Frontal cortex (tissue), 4 donors: ENCODE measurements around the gene IL3RA. TPM values are rescaled to one million over a fixed set of nuclear protein-coding genes. Genes with fewer than 3 reads are reported as not detected.
A peak's percentile ranks its signal among the peaks of the same experiment; 100 is the strongest.
"Not testable (repeated sequence)": the region's sequence is repeated elsewhere in the genome, so short reads cannot be mapped to it uniquely, and the experiment has no call there.

ENCODE experiments used
- DNase-seq, 2 donors: peaks; one replicate each; pipeline ENCODE4 v3.0.0; 2012; ENCODE audit warnings: low spot score in 2 of 2
- FAIRE-seq: peaks from 2 replicates; lab custom pipeline; 2012; peaks lifted over from hg19 to GRCh38; lab: Jason Lieb, UNC
- total RNA-seq: library from RNA; depleted of rRNA; stranded (reverse); fragments of >200 nt; gene quantifications from one replicate; pipeline ENCODE4 v1.2.3, GENCODE V29; 2014
- donor health status: control.
- donor health status: control.
- donor health status: control.

IL3RA gene
- total RNA-seq: 1.2 TPM

- DNase-seq: peak in 1 of 2 donors; percentile 53
Observed at GRCh38 chrX:1336331-1336943, at the start of gene IL3RA. Gene IL3RA, plus strand, starts transcription at chrX:1336785. Its CDS starts 4,981 bp downstream, at chrX:1341766.

GRCh38 chrX:1289535-1289934 is 47.0 kb upstream of the IL3RA start:
- no peak for DNase-seq
- no peak for FAIRE-seq

More at GRCh38 chrX:1336331-1336943, at the start of gene IL3RA:
- no peak for FAIRE-seq

GRCh38 chrX:1291110-1291740 is 45.4 kb upstream of the IL3RA start:
- FAIRE-seq (no peak), DNase-seq (no peak)

GRCh38 chrX:1292575-1293290 is 43.9 kb upstream of the IL3RA start:
- no peak for DNase-seq
- no peak for FAIRE-seq

DNA sequence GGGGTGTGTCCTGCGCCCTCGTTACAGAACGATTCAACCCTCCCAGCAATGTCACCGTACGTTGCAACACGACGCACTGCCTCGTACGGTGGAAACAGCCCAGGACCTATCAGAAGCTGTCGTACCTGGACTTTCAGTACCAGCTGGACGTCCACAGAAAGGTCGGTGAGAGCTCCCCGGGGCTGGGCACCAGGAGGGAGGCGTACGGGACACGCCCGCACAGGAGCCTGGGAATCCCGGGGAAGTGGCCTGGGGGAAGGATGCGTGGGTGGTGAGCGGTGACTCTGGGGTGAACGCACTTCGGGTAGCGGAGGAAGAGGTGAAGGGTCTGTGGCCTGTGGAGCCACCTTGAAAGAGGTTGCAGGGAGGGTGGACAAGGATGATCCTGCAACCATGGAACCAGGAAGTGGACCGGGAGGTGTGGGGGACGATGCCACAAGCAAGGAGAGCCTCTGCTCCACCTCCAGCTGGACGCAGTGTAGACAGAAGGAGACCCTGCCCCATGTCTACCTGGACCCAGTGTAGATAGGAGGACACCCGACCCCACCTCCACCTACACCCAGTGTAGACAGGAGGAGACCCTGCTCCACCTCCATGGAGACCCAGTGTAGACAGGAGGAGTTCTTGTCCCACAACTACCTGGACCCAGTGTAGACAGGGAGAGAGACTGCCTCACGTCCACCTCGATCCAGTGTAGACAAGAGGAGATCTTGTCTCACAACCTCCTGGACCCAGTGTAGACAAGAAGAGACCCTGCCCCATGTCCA is 42.1 kb upstream of the IL3RA start:
- no peak for FAIRE-seq
- DNase-seq: no peak

DNA sequence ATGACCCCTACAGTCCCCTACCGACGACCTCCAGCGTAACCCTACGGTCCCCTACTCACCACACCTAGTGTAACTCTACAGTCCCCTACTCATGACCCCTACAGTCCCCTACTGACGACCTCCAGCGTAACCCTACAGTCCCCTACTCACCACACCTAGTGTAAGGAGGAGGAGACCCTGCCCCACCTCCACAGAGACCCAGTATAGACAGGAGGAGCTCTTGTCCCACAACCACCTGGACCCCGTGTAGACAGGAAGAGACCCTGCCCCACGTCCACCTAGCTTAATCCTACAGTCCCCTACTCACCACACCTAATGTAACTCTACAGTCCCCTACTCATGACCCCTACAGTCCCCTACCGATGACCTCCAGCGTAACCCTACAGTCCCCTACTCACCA is 41.0 kb upstream of the IL3RA start:
- no peak for FAIRE-seq
- no peak for DNase-seq

DNA sequence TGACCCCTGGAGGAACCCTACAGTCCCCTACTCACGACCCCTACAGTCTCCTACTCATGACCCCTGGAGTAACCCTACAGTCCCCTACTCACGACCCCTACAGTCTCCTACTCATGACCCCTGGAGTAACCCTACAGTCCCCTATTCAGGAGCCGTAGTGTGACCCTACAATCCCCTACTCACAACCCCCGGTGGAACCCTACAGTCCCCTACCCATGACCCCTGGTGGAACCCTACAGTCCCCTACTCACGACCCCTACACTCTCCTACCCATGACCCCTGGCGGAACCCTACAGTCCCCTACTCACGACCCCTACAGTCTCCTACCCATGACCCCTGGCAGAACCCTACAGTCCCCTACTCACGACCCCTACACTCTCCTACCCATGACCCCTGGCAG is 39.0 kb upstream of the IL3RA start:
- FAIRE-seq, DNase-seq: not testable (repeated sequence)

DNA sequence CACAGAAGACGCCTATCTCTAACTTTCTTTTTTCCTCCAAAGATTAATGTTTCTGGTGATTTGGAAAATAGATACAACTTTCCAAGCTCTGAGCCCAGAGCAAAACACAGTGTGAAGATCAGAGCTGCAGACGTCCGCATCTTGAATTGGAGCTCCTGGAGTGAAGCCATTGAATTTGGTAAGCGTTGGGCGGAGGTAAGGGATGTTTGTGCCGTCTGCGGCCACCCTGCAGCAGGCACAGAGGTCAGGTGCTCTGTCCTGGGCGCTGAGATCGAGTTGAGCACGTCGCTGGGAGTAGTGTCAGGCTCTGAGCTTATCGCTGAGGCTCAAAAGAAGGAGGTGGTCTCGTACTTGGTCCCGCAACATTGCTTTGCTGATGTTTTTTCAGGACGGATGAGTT is 36.1 kb upstream of the IL3RA start:
- DNase-seq (no peak), FAIRE-seq (no peak)

- no peak for DNase-seq
- no peak for FAIRE-seq
Observed at GRCh38 chrX:1305411-1305810, 31.2 kb upstream of the IL3RA start.

GRCh38 chrX:1306909-1307625 is 29.5 kb upstream of the IL3RA start:
- DNase-seq: no peak
- FAIRE-seq: no peak

DNA sequence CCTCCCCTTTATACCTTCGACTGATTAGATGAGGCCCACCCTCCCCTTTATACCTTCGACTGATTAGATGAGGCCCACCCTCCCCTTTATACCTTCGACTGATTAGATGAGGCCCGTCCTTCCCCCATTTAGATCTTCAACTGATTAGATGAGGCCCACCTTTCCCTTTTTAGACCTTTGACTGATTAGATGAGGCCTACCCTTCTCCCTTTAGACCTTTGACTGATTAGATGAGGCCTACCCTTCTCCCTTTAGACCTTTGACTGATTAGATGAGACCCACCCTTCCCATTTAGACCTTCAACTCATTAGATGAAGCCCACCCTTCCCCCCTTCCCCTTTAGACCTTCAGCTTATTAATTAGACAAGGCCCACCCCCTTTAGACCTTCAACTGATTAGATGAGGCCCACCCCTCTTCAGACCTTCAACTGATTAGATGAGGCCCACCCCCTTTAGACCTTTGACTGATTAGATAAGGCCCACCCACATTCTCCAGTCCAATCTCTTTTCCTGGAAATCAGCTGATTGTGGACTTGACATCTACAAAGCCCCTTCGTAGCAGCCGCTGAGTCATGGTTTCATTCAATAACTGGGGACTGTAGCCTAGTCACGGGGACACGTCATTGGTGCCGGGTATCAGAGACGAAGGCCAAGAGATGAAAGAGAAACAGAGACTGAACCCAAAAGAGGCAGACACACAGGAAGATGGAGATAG is 28.8 kb upstream of the IL3RA start:
- DNase-seq (no peak), FAIRE-seq (no peak)

- DNase-seq (no peak), FAIRE-seq (no peak)
Observed at GRCh38 chrX:1308476-1308875, 28.1 kb upstream of the IL3RA start.

- not testable (repeated sequence) for FAIRE-seq, DNase-seq
Observed at GRCh38 chrX:1308917-1309316, 27.7 kb upstream of the IL3RA start.

GRCh38 chrX:1313788-1314187 is 22.8 kb upstream of the IL3RA start:
- no peak for FAIRE-seq

DNA sequence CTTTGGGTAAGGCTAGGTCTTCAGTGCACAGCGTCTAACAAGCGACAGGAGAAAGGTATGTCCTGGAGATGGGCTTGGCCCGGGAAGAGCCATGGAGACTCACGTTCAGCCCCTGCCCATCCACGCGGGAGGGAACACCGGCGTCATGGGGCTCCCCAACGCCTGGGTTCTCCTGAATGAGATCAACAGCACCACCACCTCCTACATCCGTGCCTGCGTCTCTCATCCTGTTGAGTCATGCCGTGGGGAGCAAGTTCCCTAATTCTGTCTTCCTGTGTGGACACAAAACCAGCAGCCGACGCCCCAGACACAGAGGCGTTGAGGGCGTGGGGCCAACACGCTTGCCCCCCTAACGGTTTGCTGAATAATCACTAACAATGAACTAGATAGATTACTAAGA is 20.1 kb upstream of the IL3RA start:
- DNase-seq: peak in 1 of 2 donors; percentile 53
- no peak for FAIRE-seq

More at GRCh38 chrX:1313788-1314187, 22.8 kb upstream of the IL3RA start:
- DNase-seq: no peak

DNA sequence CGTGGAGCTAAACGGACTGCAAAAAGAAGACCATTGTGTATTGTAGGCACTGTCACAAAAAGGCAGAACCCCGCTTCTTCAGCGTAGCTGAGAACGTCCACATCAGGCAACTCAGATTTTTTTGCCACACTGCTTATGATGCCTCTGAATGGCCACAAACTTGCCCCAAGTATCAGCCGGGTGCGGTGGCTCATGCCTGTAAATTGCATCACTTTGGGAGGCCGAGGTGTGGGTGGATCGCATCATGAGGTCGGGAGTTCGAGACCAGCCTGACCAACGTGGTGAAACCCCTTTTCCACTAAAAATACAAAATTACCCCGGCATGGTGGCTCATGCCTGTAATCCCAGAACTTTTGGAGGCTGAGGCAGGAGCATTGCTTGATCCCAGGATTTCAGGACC is 14.9 kb upstream of the IL3RA start:
- FAIRE-seq (no peak), DNase-seq (no peak)

- DNase-seq: no peak
- no peak for FAIRE-seq
Observed at GRCh38 chrX:1322393-1322792, 14.2 kb upstream of the IL3RA start.

GRCh38 chrX:1323315-1323714 is 13.3 kb upstream of the IL3RA start:
- FAIRE-seq: no peak
- DNase-seq: no peak

- FAIRE-seq: no peak
- DNase-seq: no peak
Observed at GRCh38 chrX:1325515-1326116, 11.0 kb upstream of the IL3RA start.
